T-helper 2 cell treated with Interferon-gamma antibody and Interleukin-4, amounts not matched to agents 5 μg/mL and 100 μg/mL, for 36 hours (primary cell): ENCODE results near the gene TGFBR3L.
"Not testable (repeated sequence)": the region's sequence is repeated elsewhere in the genome, so short reads cannot be mapped to it uniquely, and the experiment has no call there.

ENCODE experiments used
- DNase-seq: peaks from one replicate; pipeline ENCODE4 v3.0.0; 2021; ENCODE audit warnings: low spot score
- H3K27ac Mint-ChIP-seq: one replicate; pipeline ENCODE4 v1.8.0; 2021; ENCODE audit warnings: mild to moderate bottlenecking, mixed read lengths
- H3K27me3 Mint-ChIP-seq: one replicate; pipeline ENCODE4 v1.8.0; 2021; ENCODE audit warnings: low read depth, mixed read lengths
- H3K36me3 Mint-ChIP-seq: one replicate; pipeline ENCODE4 v1.8.0; 2021; ENCODE audit warnings: low read depth, mixed read lengths
- H3K4me1 Mint-ChIP-seq: one replicate; pipeline ENCODE4 v1.8.0; 2021; ENCODE audit warnings: low read depth, mixed read lengths
- H3K4me3 Mint-ChIP-seq: one replicate; pipeline ENCODE4 v1.8.0; 2022; ENCODE audit warnings: mild to moderate bottlenecking, moderate library complexity, mixed read lengths
- H3K9me3 Mint-ChIP-seq: one replicate; pipeline ENCODE4 v1.8.0; 2021; ENCODE audit warnings: mixed read lengths

Gene TGFBR3L

DNA sequence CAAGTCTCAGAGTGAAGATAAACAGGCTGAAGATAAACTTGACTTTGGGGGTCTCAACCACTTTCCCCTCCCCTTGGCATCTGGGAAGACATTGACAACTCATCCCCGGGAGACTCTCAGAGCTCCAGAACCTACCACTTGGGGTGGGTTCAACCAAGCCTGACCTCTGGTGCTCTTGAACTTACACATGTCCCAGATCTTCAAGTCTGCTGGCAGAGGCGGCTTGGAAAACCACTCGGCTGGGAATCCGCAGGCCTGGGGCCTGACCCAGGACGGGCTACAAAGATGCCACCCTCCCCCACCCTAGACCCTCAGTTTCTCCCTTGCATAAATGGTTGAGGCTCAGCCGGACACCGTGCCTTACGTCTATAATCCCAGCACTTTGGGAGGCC is 25.8 kb upstream of the TGFBR3L start:
- H3K4me3 Mint-ChIP-seq = no peak overlapping the region

GRCh38 chr19:7893362-7894101 is 21.1 kb upstream of the TGFBR3L start:
- H3K27ac Mint-ChIP-seq, H3K36me3 Mint-ChIP-seq, H3K4me3 Mint-ChIP-seq, H3K27me3 Mint-ChIP-seq, H3K9me3 Mint-ChIP-seq, H3K4me1 Mint-ChIP-seq, DNase-seq: not testable (repeated sequence)

More for the DNA sequence above, 25.8 kb upstream of the TGFBR3L start:
- no peak for DNase-seq
- H3K36me3 Mint-ChIP-seq = no peaks in the 10 kb centered on the region
- H3K27me3 Mint-ChIP-seq = peaks cover 9% of the 10 kb centered on the region
- H3K9me3 Mint-ChIP-seq = no peaks in the 10 kb centered on the region
- H3K4me1 Mint-ChIP-seq = no peaks in the 10 kb centered on the region
- H3K27ac Mint-ChIP-seq = no peak overlapping the region

- Mint-ChIP-seq H3K4me1 (no peaks in the 10 kb centered on the region), H3K36me3 (no peaks in the 10 kb centered on the region), H3K27ac (no peak overlapping the region), H3K4me3 (no peak overlapping the region), H3K9me3 (no peaks in the 10 kb centered on the region), H3K27me3 (no peaks in the 10 kb centered on the region)
- no peak for DNase-seq
Observed at GRCh38 chr19:7894612-7895309, 19.9 kb upstream of the TGFBR3L start.

DNA sequence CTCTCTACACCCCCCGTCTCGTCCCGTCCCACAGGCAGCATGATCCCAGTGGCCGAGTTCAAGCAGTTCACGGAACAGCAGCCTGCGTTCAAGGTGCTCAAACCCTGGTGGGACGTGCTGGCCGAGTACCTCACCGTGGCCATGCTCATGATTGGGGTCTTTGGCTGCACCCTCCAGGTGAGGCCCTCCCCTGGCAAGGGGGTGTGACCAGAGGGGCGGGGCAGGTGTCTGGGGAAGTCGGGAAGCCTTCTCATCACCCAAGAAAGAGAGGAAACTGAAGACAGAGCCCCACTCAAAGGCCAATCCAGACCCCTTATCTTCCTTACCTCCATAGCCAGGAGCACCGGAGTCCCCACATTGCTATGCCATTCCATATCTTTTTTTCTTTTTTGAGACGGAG is 19.1 kb upstream of the TGFBR3L start:
- no peak overlapping the region for H3K27ac Mint-ChIP-seq
- H3K36me3 Mint-ChIP-seq = no peaks in the 10 kb centered on the region
- DNase-seq = no peak
- H3K27me3 Mint-ChIP-seq = no peaks in the 10 kb centered on the region
- no peaks in the 10 kb centered on the region for H3K4me1 Mint-ChIP-seq
- no peaks in the 10 kb centered on the region for H3K9me3 Mint-ChIP-seq
- H3K4me3 Mint-ChIP-seq = no peak overlapping the region

DNA sequence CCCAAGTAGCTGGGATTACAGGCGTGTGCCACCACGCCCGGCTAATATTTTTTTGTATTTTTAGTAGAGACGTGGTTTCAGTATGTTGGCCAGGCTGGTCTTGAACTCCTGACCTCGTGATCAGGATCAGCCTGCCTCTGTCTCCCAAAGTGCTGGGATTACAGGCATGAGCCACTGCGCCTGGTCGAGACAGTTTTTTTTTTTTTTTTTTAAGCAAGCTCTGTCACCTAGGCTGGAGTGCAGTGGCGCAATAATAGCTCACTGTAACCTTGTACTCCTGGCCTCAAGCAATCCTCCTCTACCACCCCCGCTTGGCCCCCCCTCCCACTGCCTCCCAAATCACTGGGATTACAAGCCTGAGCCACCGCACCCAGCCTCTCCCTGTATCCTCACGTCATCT is 17.3 kb upstream of the TGFBR3L start:
- Mint-ChIP-seq H3K27me3 (no peaks in the 10 kb centered on the region), H3K4me3 (no peak overlapping the region), H3K4me1 (peaks cover 1% of the 10 kb centered on the region), H3K36me3 (no peaks in the 10 kb centered on the region), H3K27ac (no peak overlapping the region), H3K9me3 (no peaks in the 10 kb centered on the region)
- no peak for DNase-seq

- DNase-seq = no peak
- no peak overlapping the region for H3K27ac Mint-ChIP-seq
- peaks cover 3% of the 10 kb centered on the region for H3K27me3 Mint-ChIP-seq
- peaks cover 10% of the 10 kb centered on the region for H3K4me1 Mint-ChIP-seq
- H3K36me3 Mint-ChIP-seq = no peaks in the 10 kb centered on the region
- H3K4me3 Mint-ChIP-seq = no peak overlapping the region
- H3K9me3 Mint-ChIP-seq = no peaks in the 10 kb centered on the region
Observed at GRCh38 chr19:7898967-7899366, 15.7 kb upstream of the TGFBR3L start.

DNA sequence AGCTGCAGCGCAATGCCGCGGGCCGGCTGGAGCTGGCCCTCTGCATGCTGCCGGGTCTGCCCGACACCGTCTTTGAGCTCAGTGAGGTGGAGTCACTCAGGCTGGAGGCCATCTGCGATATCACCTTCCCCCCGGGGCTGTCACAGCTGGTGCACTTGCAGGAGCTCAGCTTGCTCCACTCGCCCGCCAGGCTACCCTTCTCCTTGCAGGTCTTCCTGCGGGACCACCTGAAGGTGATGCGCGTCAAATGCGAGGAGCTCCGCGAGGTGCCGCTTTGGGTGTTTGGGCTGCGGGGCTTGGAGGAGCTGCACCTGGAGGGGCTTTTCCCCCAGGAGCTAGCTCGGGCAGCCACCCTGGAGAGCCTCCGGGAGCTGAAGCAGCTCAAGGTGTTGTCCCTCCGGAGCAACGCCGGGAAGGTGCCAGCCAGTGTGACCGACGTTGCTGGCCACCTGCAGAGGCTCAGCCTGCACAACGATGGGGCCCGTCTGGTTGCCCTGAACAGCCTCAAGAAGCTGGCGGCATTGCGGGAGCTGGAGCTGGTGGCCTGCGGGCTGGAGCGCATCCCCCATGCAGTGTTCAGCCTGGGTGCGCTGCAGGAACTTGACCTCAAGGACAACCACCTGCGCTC is 14.8 kb upstream of the TGFBR3L start:
- DNase-seq = no peak
- Mint-ChIP-seq H3K36me3 (peaks cover 5% of the 10 kb centered on the region), H3K9me3 (no peaks in the 10 kb centered on the region), H3K4me1 (peaks cover 14% of the 10 kb centered on the region), H3K27me3 (peaks cover 3% of the 10 kb centered on the region), H3K27ac (no peak overlapping the region), H3K4me3 (no peak overlapping the region)

DNA sequence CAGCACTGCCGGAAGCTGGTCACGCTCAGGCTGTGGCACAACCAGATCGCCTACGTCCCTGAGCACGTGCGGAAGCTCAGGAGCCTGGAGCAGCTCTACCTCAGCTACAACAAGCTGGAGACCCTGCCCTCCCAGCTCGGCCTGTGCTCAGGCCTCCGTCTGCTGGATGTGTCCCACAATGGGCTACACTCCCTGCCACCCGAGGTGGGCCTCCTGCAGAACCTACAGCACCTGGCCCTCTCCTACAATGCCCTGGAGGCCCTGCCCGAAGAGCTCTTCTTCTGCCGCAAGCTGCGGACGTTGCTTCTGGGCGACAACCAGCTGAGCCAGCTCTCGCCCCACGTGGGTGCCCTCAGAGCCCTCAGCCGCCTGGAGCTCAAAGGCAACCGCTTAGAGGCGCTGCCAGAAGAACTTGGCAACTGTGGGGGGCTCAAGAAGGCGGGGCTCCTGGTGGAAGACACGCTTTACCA is 14.2 kb upstream of the TGFBR3L start:
- Mint-ChIP-seq H3K27ac (no peak overlapping the region), H3K4me1 (peaks cover 18% of the 10 kb centered on the region), H3K9me3 (no peaks in the 10 kb centered on the region), H3K27me3 (peaks cover 3% of the 10 kb centered on the region), H3K36me3 (peaks cover 8% of the 10 kb centered on the region), H3K4me3 (no peak overlapping the region)
- DNase-seq = no peak

DNA sequence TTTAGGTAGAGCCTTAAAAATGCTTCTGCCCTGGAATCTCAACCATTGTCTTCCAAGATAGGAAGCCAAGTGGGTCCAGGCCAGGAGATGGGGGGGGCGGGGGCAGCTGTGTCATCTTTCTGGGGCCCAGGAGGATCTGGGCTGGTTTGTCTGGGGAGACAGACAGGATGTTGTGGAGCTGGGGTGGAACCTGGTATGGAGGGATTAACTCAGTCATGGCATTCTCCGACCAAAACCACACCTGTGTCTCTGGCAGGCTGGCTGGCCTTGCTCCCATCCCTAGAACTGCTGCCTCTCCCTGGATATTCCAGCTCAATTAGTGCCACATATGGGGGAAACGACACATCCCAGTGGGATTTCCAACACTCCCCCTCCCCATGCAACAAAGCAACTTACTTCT is 13.7 kb upstream of the TGFBR3L start:
- no peak overlapping the region for H3K27ac Mint-ChIP-seq
- peaks cover 22% of the 10 kb centered on the region for H3K4me1 Mint-ChIP-seq
- H3K4me3 Mint-ChIP-seq = no peak overlapping the region
- no peaks in the 10 kb centered on the region for H3K9me3 Mint-ChIP-seq
- DNase-seq = no peak
- peaks cover 12% of the 10 kb centered on the region for H3K36me3 Mint-ChIP-seq
- peaks cover 3% of the 10 kb centered on the region for H3K27me3 Mint-ChIP-seq

GRCh38 chr19:7901337-7901736 is 13.3 kb upstream of the TGFBR3L start:
- peaks cover 12% of the 10 kb centered on the region for H3K36me3 Mint-ChIP-seq
- H3K9me3 Mint-ChIP-seq = no peaks in the 10 kb centered on the region
- peaks cover 22% of the 10 kb centered on the region for H3K4me1 Mint-ChIP-seq
- no peak for DNase-seq
- no peak overlapping the region for H3K4me3 Mint-ChIP-seq
- H3K27me3 Mint-ChIP-seq = peaks cover 3% of the 10 kb centered on the region
- H3K27ac Mint-ChIP-seq = no peak overlapping the region

- peaks cover 3% of the 10 kb centered on the region for H3K27me3 Mint-ChIP-seq
- DNase-seq = no peak
- H3K36me3 Mint-ChIP-seq = peaks cover 12% of the 10 kb centered on the region
- no peaks in the 10 kb centered on the region for H3K9me3 Mint-ChIP-seq
- peak overlapping the region; percentile 88 for H3K4me3 Mint-ChIP-seq
- peaks cover 22% of the 10 kb centered on the region for H3K4me1 Mint-ChIP-seq
- H3K27ac Mint-ChIP-seq = peak overlapping the region; percentile 92
Observed at GRCh38 chr19:7902796-7903243, 11.8 kb upstream of the TGFBR3L start.

- DNase-seq = peak; percentile 100
- H3K27ac Mint-ChIP-seq = peak within 1 kb of the TSS; percentile 92
- H3K4me3 Mint-ChIP-seq = peak within 1 kb of the TSS; percentile 88
- peaks cover 3% of the 10 kb centered on the region for H3K27me3 Mint-ChIP-seq
- H3K9me3 Mint-ChIP-seq = no peaks in the 10 kb centered on the region
- H3K36me3 Mint-ChIP-seq = peaks cover 12% of the 10 kb centered on the region
- H3K4me1 Mint-ChIP-seq = peaks cover 22% of the 10 kb centered on the region
Observed at GRCh38 chr19:7903244-7904073, 11.2 kb upstream of the TGFBR3L start, which contains the start of gene MAP2K7. TSS of gene MAP2K7 (plus strand) at chr19:7903877. CDS start at chr19:7903945, 68 bp downstream.
